ENCODE measurements around the gene NPAT. TPM values are rescaled to one million over a fixed set of nuclear protein-coding genes. Genes with fewer than 3 reads are reported as not detected.
"Not testable (repeated sequence)": the region's sequence is repeated elsewhere in the genome, so short reads cannot be mapped to it uniquely, and the experiment has no call there.

The NPAT gene
- total RNA-seq, 2 donors from 2014 or later: 21.8 to 23.8 TPM

DNA sequence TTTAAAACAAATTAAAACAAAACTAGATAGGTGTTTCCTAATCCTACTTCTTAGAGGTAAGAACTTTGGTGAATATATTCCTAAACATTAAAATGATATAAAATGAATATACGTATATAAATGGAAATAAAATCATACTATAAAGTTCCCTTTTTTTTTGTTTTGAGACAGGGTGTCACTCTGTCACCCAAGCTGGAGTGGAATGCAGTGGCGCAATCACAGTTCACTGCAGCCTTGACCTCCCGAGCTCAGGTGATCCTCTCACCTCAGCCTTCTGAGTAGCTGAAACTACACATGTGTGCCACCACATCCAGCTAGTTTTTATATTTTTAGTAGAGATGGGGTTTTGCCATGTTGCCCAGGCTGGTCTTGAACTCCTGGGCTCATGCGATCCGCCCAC is 44.9 kb downstream of the NPAT start:
- Mint-ChIP-seq H3K36me3 (ENCODE audit: low read depth) (peaks cover 67% of the 10 kb centered on the region), H3K9me3 (no peaks in the 10 kb centered on the region), H3K27me3 (ENCODE audit: insufficient read depth) (no peaks in the 10 kb centered on the region), H3K4me3 (no peak overlapping the region), H3K27ac (no peak overlapping the region), H3K4me1 (no peaks in the 10 kb centered on the region)
- H3K27me3 ChIP-seq (ENCODE audit: control insufficient read depth, insufficient read depth, low read length, poor library complexity, severe bottlenecking): no peaks in the 10 kb centered on the region
- H3K9me3 ChIP-seq (ENCODE audit: control insufficient read depth, low read length): no peaks in the 10 kb centered on the region
- H3K27ac ChIP-seq (ENCODE audit: low read depth, low read length): no peak overlapping the region
- DNase-seq: no peak
- no peak overlapping the region for H3K9ac ChIP-seq (ENCODE audit: extremely low read depth, low read length, poor library complexity, severe bottlenecking)
- 50 to 78% methylated on average over 2 to 4 of the region's 5 CpGs for WGBS, 2 experiments (ENCODE audit: insufficient coverage in 1 of 2, insufficient read length in 1 of 2)
- TF ChIP-seq, protein P1, sequence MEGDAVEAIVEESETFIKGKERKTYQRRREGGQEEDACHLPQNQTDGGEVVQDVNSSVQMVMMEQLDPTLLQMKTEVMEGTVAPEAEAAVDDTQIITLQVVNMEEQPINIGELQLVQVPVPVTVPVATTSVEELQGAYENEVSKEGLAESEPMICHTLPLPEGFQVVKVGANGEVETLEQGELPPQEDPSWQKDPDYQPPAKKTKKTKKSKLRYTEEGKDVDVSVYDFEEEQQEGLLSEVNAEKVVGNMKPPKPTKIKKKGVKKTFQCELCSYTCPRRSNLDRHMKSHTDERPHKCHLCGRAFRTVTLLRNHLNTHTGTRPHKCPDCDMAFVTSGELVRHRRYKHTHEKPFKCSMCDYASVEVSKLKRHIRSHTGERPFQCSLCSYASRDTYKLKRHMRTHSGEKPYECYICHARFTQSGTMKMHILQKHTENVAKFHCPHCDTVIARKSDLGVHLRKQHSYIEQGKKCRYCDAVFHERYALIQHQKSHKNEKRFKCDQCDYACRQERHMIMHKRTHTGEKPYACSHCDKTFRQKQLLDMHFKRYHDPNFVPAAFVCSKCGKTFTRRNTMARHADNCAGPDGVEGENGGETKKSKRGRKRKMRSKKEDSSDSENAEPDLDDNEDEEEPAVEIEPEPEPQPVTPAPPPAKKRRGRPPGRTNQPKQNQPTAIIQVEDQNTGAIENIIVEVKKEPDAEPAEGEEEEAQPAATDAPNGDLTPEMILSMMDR (conservative IDR thresholded peaks at IDR 0.05): no peak
- no peak overlapping the region for H3K4me3 ChIP-seq (ENCODE audit: low read length)
- H3K4me1 ChIP-seq (ENCODE audit: control insufficient read depth, insufficient read depth, low read length): no peaks in the 10 kb centered on the region
- H3K36me3 ChIP-seq (ENCODE audit: control insufficient read depth, insufficient read depth, low read length): peaks cover 72% of the 10 kb centered on the region

DNA sequence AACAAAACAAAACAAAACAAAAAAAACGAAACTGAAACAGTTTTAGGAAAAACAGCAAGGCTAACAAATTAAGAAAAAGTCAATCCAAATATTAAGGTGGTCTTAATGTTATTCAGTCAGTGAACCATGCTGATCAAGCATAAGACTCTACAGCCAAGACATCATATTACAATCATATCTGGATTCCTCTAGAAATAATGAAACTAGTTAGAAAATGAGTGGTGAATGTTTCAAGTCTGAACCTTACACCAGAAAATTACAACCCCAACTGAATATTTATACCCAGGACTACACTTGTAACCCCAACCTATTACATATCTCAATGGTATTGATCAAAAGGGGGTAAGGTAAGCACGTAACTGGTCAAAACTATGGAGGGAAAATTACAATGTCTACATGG is 52.3 kb downstream of the NPAT start:
- 79% methylated on average over 2 of the region's 2 CpGs; no CpG with 5 or more reads in 1 of the 2 experiments for WGBS, 2 experiments (ENCODE audit: insufficient coverage in 1 of 2, insufficient read length in 1 of 2)
- TF ChIP-seq, protein P1 (conservative IDR thresholded peaks at IDR 0.05): no peak

DNA sequence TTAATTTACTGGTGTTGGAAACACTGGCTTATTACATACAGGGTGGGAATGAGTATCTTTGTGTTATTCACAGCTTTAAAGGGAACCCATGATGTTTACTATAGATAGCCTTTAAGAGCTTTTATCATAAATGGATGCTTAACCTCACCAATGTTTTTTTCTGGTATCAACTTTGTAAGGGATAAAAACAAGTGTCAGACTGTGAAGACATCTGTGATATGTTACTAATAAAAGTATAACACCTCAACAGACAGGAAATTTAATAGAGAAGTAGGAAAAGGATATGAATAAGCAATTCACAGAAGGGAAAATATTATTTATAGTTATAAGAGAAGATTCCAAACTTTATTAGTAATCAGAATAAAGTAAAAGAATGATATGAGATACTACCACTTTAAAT is 54.8 kb downstream of the NPAT start:
- DNase-seq: no peak
- no peaks in the 10 kb centered on the region for H3K27me3 ChIP-seq (ENCODE audit: control insufficient read depth, insufficient read depth, low read length, poor library complexity, severe bottlenecking)
- no peak overlapping the region for H3K9ac ChIP-seq (ENCODE audit: extremely low read depth, low read length, poor library complexity, severe bottlenecking)
- H3K4me3 ChIP-seq (ENCODE audit: low read length): no peak overlapping the region
- H3K9me3 ChIP-seq (ENCODE audit: control insufficient read depth, low read length): no peaks in the 10 kb centered on the region
- H3K36me3 ChIP-seq (ENCODE audit: control insufficient read depth, insufficient read depth, low read length): peaks cover 79% of the 10 kb centered on the region
- Mint-ChIP-seq H3K27me3 (ENCODE audit: insufficient read depth) (no peaks in the 10 kb centered on the region), H3K4me1 (no peaks in the 10 kb centered on the region), H3K36me3 (ENCODE audit: low read depth) (peaks cover 52% of the 10 kb centered on the region), H3K27ac (no peak overlapping the region), H3K9me3 (no peaks in the 10 kb centered on the region), H3K4me3 (no peak overlapping the region)
- H3K4me1 ChIP-seq (ENCODE audit: control insufficient read depth, insufficient read depth, low read length): no peaks in the 10 kb centered on the region
- TF ChIP-seq, protein P1 (conservative IDR thresholded peaks at IDR 0.05): no peak
- no peak overlapping the region for H3K27ac ChIP-seq (ENCODE audit: low read depth, low read length)

More for the DNA sequence above, 52.3 kb downstream of the NPAT start:
- H3K4me1 Mint-ChIP-seq: no peaks in the 10 kb centered on the region
- no peaks in the 10 kb centered on the region for H3K27me3 Mint-ChIP-seq (ENCODE audit: insufficient read depth)
- Histone ChIP-seq H3K27ac (ENCODE audit: low read depth, low read length) (no peak overlapping the region), H3K9ac (ENCODE audit: extremely low read depth, low read length, poor library complexity, severe bottlenecking) (no peak overlapping the region), H3K27me3 (ENCODE audit: control insufficient read depth, insufficient read depth, low read length, poor library complexity, severe bottlenecking) (no peaks in the 10 kb centered on the region), H3K4me3 (ENCODE audit: low read length) (no peak overlapping the region), H3K36me3 (ENCODE audit: control insufficient read depth, insufficient read depth, low read length) (peaks cover 88% of the 10 kb centered on the region), H3K9me3 (ENCODE audit: control insufficient read depth, low read length) (no peaks in the 10 kb centered on the region), H3K4me1 (ENCODE audit: control insufficient read depth, insufficient read depth, low read length) (no peaks in the 10 kb centered on the region)
- no peak overlapping the region for H3K27ac Mint-ChIP-seq
- H3K4me3 Mint-ChIP-seq: no peak overlapping the region
- DNase-seq: no peak
- H3K9me3 Mint-ChIP-seq: no peaks in the 10 kb centered on the region
- H3K36me3 Mint-ChIP-seq (ENCODE audit: low read depth): peaks cover 67% of the 10 kb centered on the region

DNA sequence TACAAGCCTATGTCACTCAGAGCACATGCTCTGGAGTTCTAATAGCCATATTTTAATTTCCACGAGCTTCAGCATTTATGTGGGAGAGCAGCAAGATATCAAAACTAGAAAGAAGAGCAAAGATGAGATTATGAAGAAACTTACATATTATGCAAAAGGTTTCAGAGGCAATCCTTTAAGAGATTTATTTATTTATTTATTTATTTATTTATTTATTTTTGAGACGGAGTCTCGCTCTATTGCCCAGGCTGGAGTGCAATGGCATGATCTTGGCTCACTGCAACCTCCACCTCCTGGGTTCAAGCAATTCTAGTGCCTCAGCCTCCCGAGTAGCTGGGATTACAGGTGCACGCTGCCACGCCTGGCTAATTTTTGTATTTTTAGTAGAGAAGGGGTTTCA is 59.6 kb downstream of the NPAT start:
- WGBS, 2 experiments (ENCODE audit: insufficient coverage in 1 of 2, insufficient read length in 1 of 2): 67 to 82% methylated on average over 5 to 6 of the region's 6 CpGs

More for the DNA sequence above, 59.6 kb downstream of the NPAT start:
- H3K9me3 ChIP-seq (ENCODE audit: control insufficient read depth, low read length); H3K9ac ChIP-seq (ENCODE audit: extremely low read depth, low read length, poor library complexity, severe bottlenecking); H3K9me3 Mint-ChIP-seq; H3K27ac Mint-ChIP-seq; H3K4me1 ChIP-seq (ENCODE audit: control insufficient read depth, insufficient read depth, low read length); H3K4me1 Mint-ChIP-seq; H3K4me3 Mint-ChIP-seq; H3K27ac ChIP-seq (ENCODE audit: low read depth, low read length); DNase-seq; H3K4me3 ChIP-seq (ENCODE audit: low read length); H3K27me3 ChIP-seq (ENCODE audit: control insufficient read depth, insufficient read depth, low read length, poor library complexity, severe bottlenecking); H3K27me3 Mint-ChIP-seq (ENCODE audit: insufficient read depth): not testable (repeated sequence)
- H3K36me3 Mint-ChIP-seq (ENCODE audit: low read depth): peaks cover 47% of the 10 kb centered on the region
- peaks cover 82% of the 10 kb centered on the region for H3K36me3 ChIP-seq (ENCODE audit: control insufficient read depth, insufficient read depth, low read length)
